NCI-H2227 (cell line): ENCODE data around the gene TPSD1.

ENCODE experiments used
- DNase-seq: peaks from one replicate; lab custom pipeline; 2025; ENCODE audit not compliant: unreplicated experiment; lab: John Stamatoyannopoulos, UW

Gene TPSD1

DNA sequence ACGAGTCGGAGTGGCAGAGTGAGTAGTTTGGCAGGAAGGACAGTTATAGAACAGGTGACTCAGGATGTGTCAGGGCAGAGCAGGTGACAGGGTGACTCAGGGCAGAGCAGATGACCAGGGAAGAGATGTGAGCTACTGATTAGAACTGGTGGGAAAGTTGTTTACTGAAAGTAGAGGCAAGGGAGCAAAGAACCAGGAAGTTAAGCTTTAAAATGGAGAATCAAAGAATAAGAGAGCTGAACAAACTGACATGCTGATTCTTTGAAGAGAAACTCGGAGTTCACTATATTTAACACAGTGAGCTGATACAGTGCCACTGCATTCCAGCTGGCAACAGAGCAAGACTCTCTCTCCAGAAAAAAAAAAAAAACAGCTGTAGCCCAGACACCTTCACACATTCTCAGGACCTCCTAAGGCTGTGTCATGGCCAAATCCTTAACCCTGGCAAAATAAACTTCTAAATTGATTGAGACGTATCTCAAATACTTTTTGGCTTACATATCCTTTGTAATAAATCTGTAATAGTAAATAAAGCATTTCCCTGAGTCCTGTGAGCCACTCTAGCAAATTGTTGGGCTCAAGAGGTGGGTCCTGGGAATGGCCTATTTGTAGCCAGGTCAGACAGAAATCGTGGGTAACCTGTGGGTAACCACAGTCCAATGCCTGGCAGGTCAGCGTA is 41.3 kb downstream of the TPSD1 start:
- DNase-seq = no peak

- DNase-seq = no peak
Measured at GRCh38 chr16:1298406-1298805, 42.5 kb downstream of the TPSD1 start.

DNA sequence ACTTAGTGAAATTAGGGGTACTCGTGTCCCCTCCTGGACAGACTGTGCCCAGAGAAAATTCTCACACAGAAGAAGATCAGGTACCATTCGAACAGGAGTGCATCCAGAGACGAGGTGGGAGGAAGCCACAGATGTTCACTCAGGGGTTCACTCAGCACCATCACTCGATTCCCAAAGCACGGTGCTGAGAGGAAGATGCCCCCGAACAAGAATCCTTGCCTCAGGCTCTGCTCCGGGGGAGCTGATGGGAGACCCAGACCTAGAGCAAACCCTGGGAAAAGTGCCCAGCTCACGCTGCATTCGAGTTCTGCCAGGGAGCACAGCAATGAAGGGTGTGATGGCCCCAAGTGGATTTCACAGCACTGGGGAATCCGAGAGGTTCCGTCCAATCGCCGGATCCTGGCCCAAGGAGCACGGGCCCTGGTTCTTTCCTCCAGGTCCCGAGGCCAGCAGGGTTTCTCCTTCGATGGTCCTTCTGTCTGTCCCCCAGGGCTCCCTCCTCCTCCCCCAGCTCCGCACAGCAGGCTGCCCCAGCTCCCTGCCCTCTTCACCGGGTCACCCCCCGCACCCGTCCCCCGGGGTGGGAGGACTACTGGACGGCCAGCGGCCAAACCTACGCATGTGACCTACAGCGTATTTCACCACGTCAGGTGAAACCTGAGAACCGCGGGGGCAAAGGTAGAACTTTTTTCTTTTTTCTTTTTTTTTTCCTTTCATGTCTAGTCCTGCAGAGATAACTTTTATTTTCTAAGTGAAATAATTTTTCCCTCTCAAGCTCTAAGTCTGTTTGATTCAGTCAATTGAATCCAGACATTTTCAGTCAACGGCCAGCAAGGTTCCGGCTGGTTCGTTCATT is 43.4 kb downstream of the TPSD1 start:
- no peak for DNase-seq

DNA sequence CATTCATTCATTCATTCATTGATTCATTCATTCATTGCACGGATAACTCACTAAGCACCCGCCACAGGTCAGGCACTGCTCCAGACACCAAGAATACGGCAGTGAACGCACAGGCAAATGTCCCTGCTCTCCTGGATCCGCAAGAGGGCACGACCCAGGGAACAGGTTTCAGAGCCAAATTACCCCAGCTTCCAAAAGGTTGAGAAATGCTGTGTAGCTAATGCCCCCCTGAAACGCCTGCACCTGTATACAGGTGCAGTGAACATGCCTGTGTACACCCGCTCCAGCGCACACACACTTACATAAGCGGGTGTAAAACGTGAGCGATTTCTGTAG is 44.0 kb downstream of the TPSD1 start:
- no peak for DNase-seq

- DNase-seq = peak; percentile 72
Measured at GRCh38 chr16:1300664-1301476, 45.0 kb downstream of the TPSD1 start.

GRCh38 chr16:1301562-1301961 is 45.7 kb downstream of the TPSD1 start:
- DNase-seq = no peak

GRCh38 chr16:1305823-1306222 is 50.0 kb downstream of the TPSD1 start:
- no peak for DNase-seq

DNA sequence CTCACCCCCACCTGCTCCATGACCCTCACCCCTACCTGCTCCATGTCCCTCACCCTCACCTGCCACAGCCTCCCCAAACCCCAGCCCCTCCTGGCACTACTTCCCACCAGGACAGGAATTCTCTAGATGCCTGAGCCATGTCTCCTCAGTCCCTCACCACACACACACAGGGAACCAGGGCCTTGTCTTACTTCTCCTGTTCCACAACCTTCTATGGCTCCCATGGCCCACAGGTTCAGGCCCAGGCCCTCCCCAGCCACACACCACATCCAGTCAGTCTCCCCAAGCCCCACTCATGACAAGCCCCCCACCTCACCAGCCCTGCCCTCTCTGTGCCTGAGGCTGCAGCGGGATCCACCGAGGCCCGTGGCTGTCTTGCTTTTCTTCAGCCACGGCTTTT is 50.5 kb downstream of the TPSD1 start:
- DNase-seq = no peak

DNA sequence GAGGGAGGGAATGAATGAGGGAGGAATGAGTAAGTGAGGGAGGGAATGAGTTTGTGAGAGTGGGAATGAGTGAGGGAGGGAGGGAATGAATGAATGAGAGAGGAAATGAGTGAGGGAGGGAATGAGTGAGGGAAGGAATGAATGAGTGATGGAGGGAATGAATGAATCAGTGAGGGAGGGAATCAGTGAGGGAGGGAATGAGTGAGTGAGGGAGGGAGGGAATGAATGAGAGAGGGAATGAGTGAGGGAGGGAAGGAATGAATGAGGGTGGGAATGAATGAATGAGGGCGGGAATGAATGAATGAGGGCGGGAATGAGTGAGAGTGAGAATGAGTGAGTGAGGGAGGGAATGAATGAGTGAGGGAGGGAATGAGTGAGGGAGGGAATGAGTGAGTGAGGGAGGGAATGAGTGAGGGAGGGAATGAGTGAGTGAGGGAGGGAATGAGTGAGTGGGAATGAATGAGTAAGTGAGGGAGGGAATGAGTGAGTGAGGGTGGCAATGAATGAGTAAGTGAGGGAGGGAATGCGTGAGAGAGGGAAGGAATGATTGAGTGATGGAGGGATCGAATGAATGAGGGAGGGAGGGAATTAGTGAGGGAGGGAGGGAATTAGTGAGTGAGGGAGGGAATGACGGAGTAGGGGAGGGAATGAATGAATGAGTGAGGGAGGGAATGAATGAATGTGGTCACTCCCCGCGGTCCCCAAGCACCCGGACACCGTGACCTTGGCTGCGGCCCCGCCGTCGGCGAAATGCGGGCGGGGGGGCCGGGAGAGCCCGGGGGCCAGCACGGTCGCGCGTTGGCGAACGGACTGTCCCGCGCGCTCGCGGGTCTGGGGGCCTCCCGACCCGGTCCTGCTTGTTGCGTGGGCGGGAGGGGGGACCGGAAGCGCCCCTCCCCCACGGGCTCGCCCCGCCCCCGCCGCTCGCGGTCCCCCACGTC is 52.4 kb downstream of the TPSD1 start:
- no peak for DNase-seq
